Neural progenitor cell (in vitro differentiated cells): ENCODE results near the gene GHRH. TPM values are rescaled to one million over a fixed set of nuclear protein-coding genes. Genes with fewer than 3 reads are reported as not detected.
A peak's percentile ranks its signal among the peaks of the same experiment; 100 is the strongest.

Source experiments
- DNase-seq: peaks from one replicate; pipeline ENCODE4 v3.0.0-alpha.2; 2016; ENCODE audit warnings: low spot score
- H2AFZ ChIP-seq: fragments of 200-600 bp; sonication (generic); replicated peaks from 2 replicates; pipeline ENCODE4 v1.6.1; 2016; ENCODE audit warnings: antibody characterized with exemption
- H3F3A ChIP-seq: fragments of 200-600 bp; sonication (generic); 2 replicates; pipeline ENCODE4 v1.6.1; 2016; ENCODE audit warnings: antibody characterized with exemption, low read depth
- H3K27ac ChIP-seq: fragments of 200-600 bp; sonication (generic); 2 replicates; pipeline ENCODE4 v1.5.1; 2016; ENCODE audit warnings: mild to moderate bottlenecking
- H3K27me3 ChIP-seq: fragments of 200-600 bp; sonication (generic); 2 replicates; pipeline ENCODE4 v1.6.1; 2016; ENCODE audit warnings: mild to moderate bottlenecking, moderate library complexity
- H3K36me3 ChIP-seq: fragments of 200-600 bp; sonication (generic); 2 replicates; pipeline ENCODE4 v1.5.1; 2016
- H3K4me1 ChIP-seq: fragments of 200-600 bp; sonication (generic); 2 replicates; pipeline ENCODE4 v1.6.1; 2016; ENCODE audit warnings: mixed run types
- H3K4me2 ChIP-seq: fragments of 200-600 bp; sonication (generic); 2 replicates; pipeline ENCODE4 v1.6.1; 2016
- H3K4me3 ChIP-seq: fragments of 200-600 bp; sonication (generic); 2 replicates; pipeline ENCODE4 v1.5.1; 2016
- H3K79me2 ChIP-seq: fragments of 200-600 bp; sonication (generic); 2 replicates; pipeline ENCODE4 v1.6.1; 2016; ENCODE audit warnings: low read depth
- H3K9ac ChIP-seq: fragments of 200-600 bp; sonication (generic); 2 replicates; pipeline ENCODE4 v1.6.1; 2016
- H3K9me3 ChIP-seq: fragments of 200-600 bp; sonication (generic); 2 replicates; pipeline ENCODE4 v1.5.1; 2016; ENCODE audit warnings: low read depth
- H4K20me1 ChIP-seq: fragments of 200-600 bp; sonication (generic); 2 replicates; pipeline ENCODE4 v1.6.1; 2016; ENCODE audit warnings: low read depth
- H3K27ac Mint-ChIP-seq: 3 replicates; pipeline ENCODE4 v1.8.0; 2021; ENCODE audit warnings: mixed read lengths
- H3K27me3 Mint-ChIP-seq: 2 replicates; pipeline ENCODE4 v1.8.0; 2022; ENCODE audit warnings: low read depth, mild to moderate bottlenecking, inconsistent platforms, moderate library complexity, mixed read lengths; ENCODE audit not compliant: insufficient read depth
- H3K36me3 Mint-ChIP-seq: 3 replicates; pipeline ENCODE4 v1.8.0; 2021; ENCODE audit warnings: mixed read lengths
- H3K4me1 Mint-ChIP-seq: 3 replicates; pipeline ENCODE4 v1.8.0; 2021; ENCODE audit warnings: mixed read lengths
- H3K4me3 Mint-ChIP-seq: 3 replicates; pipeline ENCODE4 v1.8.0; 2021; ENCODE audit warnings: mild to moderate bottlenecking, moderate library complexity, mixed read lengths
- H3K9me3 Mint-ChIP-seq: 3 replicates; pipeline ENCODE4 v1.8.0; 2020; ENCODE audit warnings: mixed read lengths
- EZH2 ChIP-seq: fragments of 200-600 bp; sonication (generic); IDR thresholded peaks from 2 replicates; pipeline ENCODE4 v1.6.1; 2017; ENCODE audit warnings: antibody characterized with exemption, mild to moderate bottlenecking, moderate library complexity
- EZH2phosphoT487 ChIP-seq: fragments of 200-600 bp; sonication (generic); IDR thresholded peaks from 2 replicates; pipeline ENCODE4 v1.6.1; 2017; ENCODE audit warnings: antibody characterized with exemption
- total RNA-seq: library from RNA; depleted of rRNA; stranded (reverse); fragments of >200 nt; gene quantifications from 2 replicates; pipeline ENCODE4 v1.2.3, GENCODE V29; 2015; ENCODE audit warnings: low replicate concordance
- TF ChIP-seq, protein P1 (sequence below): fragments of 200-600 bp; sonication (generic); IDR thresholded peaks from 2 replicates; pipeline ENCODE4 v1.5.1; 2017; ENCODE audit warnings: antibody characterized with exemption, mild to moderate bottlenecking

GHRH gene
- total RNA-seq, 1 donor from 2014 or later: not detected

DNA sequence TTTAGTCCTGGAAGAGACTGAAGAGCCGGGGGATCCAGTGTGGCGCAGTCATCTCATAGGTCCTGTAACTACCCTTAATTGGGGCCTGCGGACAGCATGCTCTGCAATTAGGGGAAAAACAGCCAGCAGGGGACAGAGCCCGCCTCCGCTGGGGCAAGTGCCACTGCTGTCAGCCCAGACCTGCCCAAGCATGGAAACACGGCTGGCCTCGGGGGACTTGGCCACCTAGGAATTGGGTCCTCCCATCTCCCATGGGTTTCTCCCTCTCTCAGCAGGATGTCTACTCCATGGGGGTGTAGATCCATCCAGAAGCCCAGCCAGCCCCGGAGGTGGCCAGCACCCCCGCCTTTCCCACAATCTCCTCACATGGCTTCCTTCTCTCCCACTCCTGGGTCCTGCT is 3.6 kb downstream of the GHRH start:
- peaks cover 6% of the 10 kb centered on the region for H3K9me3 ChIP-seq
- TF ChIP-seq, protein P1, sequence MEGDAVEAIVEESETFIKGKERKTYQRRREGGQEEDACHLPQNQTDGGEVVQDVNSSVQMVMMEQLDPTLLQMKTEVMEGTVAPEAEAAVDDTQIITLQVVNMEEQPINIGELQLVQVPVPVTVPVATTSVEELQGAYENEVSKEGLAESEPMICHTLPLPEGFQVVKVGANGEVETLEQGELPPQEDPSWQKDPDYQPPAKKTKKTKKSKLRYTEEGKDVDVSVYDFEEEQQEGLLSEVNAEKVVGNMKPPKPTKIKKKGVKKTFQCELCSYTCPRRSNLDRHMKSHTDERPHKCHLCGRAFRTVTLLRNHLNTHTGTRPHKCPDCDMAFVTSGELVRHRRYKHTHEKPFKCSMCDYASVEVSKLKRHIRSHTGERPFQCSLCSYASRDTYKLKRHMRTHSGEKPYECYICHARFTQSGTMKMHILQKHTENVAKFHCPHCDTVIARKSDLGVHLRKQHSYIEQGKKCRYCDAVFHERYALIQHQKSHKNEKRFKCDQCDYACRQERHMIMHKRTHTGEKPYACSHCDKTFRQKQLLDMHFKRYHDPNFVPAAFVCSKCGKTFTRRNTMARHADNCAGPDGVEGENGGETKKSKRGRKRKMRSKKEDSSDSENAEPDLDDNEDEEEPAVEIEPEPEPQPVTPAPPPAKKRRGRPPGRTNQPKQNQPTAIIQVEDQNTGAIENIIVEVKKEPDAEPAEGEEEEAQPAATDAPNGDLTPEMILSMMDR: no peak
- TF ChIP-seq EZH2: no peak
- no peak for TF ChIP-seq EZH2phosphoT487
- H2AFZ ChIP-seq: no peak overlapping the region
- no peak overlapping the region for H3K4me3 ChIP-seq
- H3K27me3 ChIP-seq: no peaks in the 10 kb centered on the region
- H3K27ac ChIP-seq: peak overlapping the region; percentile 92
- Mint-ChIP-seq H3K4me1 (peaks cover 60% of the 10 kb centered on the region), H3K4me3 (no peak overlapping the region), H3K27me3 (peaks cover 9% of the 10 kb centered on the region), H3K9me3 (peaks cover 6% of the 10 kb centered on the region), H3K27ac (peak overlapping the region; percentile 92), H3K36me3 (peaks cover 6% of the 10 kb centered on the region)
- no peaks in the 10 kb centered on the region for H4K20me1 ChIP-seq
- H3K4me2 ChIP-seq: peak overlapping the region; percentile 37
- H3K36me3 ChIP-seq: peaks cover 6% of the 10 kb centered on the region
- DNase-seq: peak; percentile 58
- no peak overlapping the region for H3K9ac ChIP-seq
- peaks cover 61% of the 10 kb centered on the region for H3F3A ChIP-seq
- H3K79me2 ChIP-seq: no peaks in the 10 kb centered on the region
- H3K4me1 ChIP-seq: peaks cover 51% of the 10 kb centered on the region

DNA sequence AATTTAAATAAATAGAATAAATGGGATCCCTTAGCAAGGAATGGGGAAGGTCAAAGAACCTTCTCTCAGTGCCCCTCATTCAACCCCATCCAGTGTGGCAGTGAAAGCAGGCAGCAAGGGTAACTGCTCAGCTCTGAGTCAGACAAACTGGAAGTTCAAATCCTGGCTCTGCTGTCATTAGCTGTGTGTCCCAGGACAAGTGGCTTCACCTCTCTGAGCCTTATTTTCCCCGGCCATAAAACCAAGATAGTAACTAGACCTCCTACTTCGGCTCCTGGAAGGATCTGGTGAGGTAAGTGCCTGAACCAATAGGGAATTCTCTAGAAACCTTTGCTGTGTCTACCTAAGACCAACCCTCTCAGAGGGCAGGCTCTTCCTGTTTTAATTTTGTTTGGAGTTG is 4.1 kb downstream of the GHRH start:
- no peak overlapping the region for H3K4me3 ChIP-seq
- H3K9me3 ChIP-seq: peaks cover 6% of the 10 kb centered on the region
- DNase-seq: no peak
- peaks cover 65% of the 10 kb centered on the region for H3F3A ChIP-seq
- no peak for TF ChIP-seq EZH2
- TF ChIP-seq, protein P1: no peak
- TF ChIP-seq EZH2phosphoT487: no peak
- peak overlapping the region; percentile 37 for H3K4me2 ChIP-seq
- no peak overlapping the region for H2AFZ ChIP-seq
- no peaks in the 10 kb centered on the region for H4K20me1 ChIP-seq
- Mint-ChIP-seq H3K27ac (peak overlapping the region; percentile 91), H3K36me3 (peaks cover 6% of the 10 kb centered on the region), H3K4me1 (peaks cover 61% of the 10 kb centered on the region), H3K9me3 (peaks cover 6% of the 10 kb centered on the region), H3K27me3 (peaks cover 9% of the 10 kb centered on the region), H3K4me3 (no peak overlapping the region)
- no peak overlapping the region for H3K9ac ChIP-seq
- H3K79me2 ChIP-seq: no peaks in the 10 kb centered on the region
- H3K36me3 ChIP-seq: peaks cover 6% of the 10 kb centered on the region
- no peaks in the 10 kb centered on the region for H3K27me3 ChIP-seq
- peaks cover 56% of the 10 kb centered on the region for H3K4me1 ChIP-seq
- peak overlapping the region; percentile 92 for H3K27ac ChIP-seq

DNA sequence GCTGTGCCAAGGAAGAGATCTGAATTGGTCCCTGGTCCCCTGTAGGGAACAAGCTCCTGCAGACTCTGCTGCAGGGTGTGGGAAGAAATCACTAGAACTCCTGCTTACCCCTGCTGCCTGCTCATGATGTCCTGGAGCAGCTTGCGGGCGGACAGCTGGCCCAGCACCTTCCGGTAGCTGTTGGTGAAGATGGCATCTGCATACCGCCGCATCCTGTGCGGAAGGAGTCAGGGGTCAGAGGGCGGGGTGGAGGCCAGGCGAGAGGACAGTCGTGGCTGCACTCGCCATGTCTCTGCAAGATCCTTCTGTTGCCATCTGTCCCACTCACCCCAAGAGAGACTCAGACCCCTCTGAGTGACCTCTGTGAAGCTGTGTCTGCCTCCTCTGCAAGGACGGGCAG is 5.3 kb downstream of the GHRH start:
- TF ChIP-seq, protein P1: no peak
- TF ChIP-seq EZH2phosphoT487 (no peak), EZH2 (no peak)
- no peak overlapping the region for H2AFZ ChIP-seq
- H3K27ac ChIP-seq: no peak overlapping the region
- Mint-ChIP-seq H3K36me3 (peaks cover 6% of the 10 kb centered on the region), H3K4me3 (no peak overlapping the region), H3K27me3 (peaks cover 10% of the 10 kb centered on the region), H3K27ac (peak overlapping the region; percentile 81), H3K4me1 (peaks cover 66% of the 10 kb centered on the region), H3K9me3 (peaks cover 6% of the 10 kb centered on the region)
- H3K4me3 ChIP-seq: no peak overlapping the region
- H3K9me3 ChIP-seq: peaks cover 6% of the 10 kb centered on the region
- no peak for DNase-seq
- H3K27me3 ChIP-seq: no peaks in the 10 kb centered on the region
- no peak overlapping the region for H3K4me2 ChIP-seq
- peaks cover 77% of the 10 kb centered on the region for H3F3A ChIP-seq
- peaks cover 6% of the 10 kb centered on the region for H3K36me3 ChIP-seq
- no peaks in the 10 kb centered on the region for H3K79me2 ChIP-seq
- H3K4me1 ChIP-seq: peaks cover 60% of the 10 kb centered on the region
- H4K20me1 ChIP-seq: no peaks in the 10 kb centered on the region
- no peak overlapping the region for H3K9ac ChIP-seq
